Measurements from ENCODE around the gene SRPX2. TPM values are rescaled to one million over a fixed set of nuclear protein-coding genes. Genes with fewer than 3 reads are reported as not detected.

SRPX2 gene
- total and polyA plus RNA-seq, 4 donors = 5.6 to 19.1 (median 10.9) TPM

- H3K36me3 ChIP-seq (ENCODE audit: control insufficient read depth in 4 of 4, insufficient read depth in 4 of 4, low read length in 4 of 4) = no peaks in the 10 kb centered on the region
- H3K9ac ChIP-seq (ENCODE audit: insufficient read depth in 1 of 2, low read length in 2 of 2) = no peak overlapping the region
- H3K27ac ChIP-seq (ENCODE audit: low read depth in 1 of 2, low read length in 1 of 2) = no peak overlapping the region
- 76 to 78% methylated on average over 5 of the region's 5 CpGs for WGBS, 2 donors
- ATAC-seq (ENCODE audit: insufficient read depth, low FRiP score) = no peak
- TF ChIP-seq CTCF (IDR thresholded peaks at IDR 0.05; ENCODE audit: control extremely low read depth, extremely low read depth) = no peak
- H3K9me3 ChIP-seq (ENCODE audit: control insufficient read depth in 4 of 4, insufficient read depth in 3 of 4, low read length in 3 of 4) = no peaks in the 10 kb centered on the region
- DNase-seq = no peak
- H3K27me3 ChIP-seq (ENCODE audit: control insufficient read depth in 3 of 3, insufficient read depth in 3 of 3, low read length in 2 of 3) = peaks cover 0 to 3% (median 2%) of the 10 kb centered on the region in 3 donors
- H3K4me1 ChIP-seq (ENCODE audit: control insufficient read depth in 5 of 5, insufficient read depth in 5 of 5, low read length in 5 of 5) = no peaks in the 10 kb centered on the region
- no peak overlapping the region for H3K4me3 ChIP-seq
Observed at GRCh38 chrX:100611951-100612350, 32.0 kb upstream of the SRPX2 start.

- H3K27ac ChIP-seq (ENCODE audit: low read depth in 1 of 2, low read length in 1 of 2) = no peak overlapping the region
- no peak overlapping the region for H3K4me3 ChIP-seq
- no peak for ATAC-seq (ENCODE audit: insufficient read depth, low FRiP score)
- H3K27me3 ChIP-seq (ENCODE audit: control insufficient read depth in 3 of 3, insufficient read depth in 3 of 3, low read length in 2 of 3) = peaks cover 0 to 3% (median 2%) of the 10 kb centered on the region in 3 donors
- H3K9ac ChIP-seq (ENCODE audit: insufficient read depth in 1 of 2, low read length in 2 of 2) = no peak overlapping the region
- TF ChIP-seq CTCF (IDR thresholded peaks at IDR 0.05; ENCODE audit: control extremely low read depth, extremely low read depth) = no peak
- 22% methylated on average over 3 of the region's 3 CpGs for WGBS, 2 donors
- no peaks in the 10 kb centered on the region for H3K36me3 ChIP-seq (ENCODE audit: control insufficient read depth in 4 of 4, insufficient read depth in 4 of 4, low read length in 4 of 4)
- no peaks in the 10 kb centered on the region for H3K4me1 ChIP-seq (ENCODE audit: control insufficient read depth in 5 of 5, insufficient read depth in 5 of 5, low read length in 5 of 5)
- DNase-seq = peak; percentile 53 to 85 (median 81)
- no peaks in the 10 kb centered on the region for H3K9me3 ChIP-seq (ENCODE audit: control insufficient read depth in 4 of 4, insufficient read depth in 3 of 4, low read length in 3 of 4)
Observed at GRCh38 chrX:100615005-100615404, 29.0 kb upstream of the SRPX2 start.

- DNase-seq (no peak), ATAC-seq (ENCODE audit: insufficient read depth, low FRiP score) (no peak)
- TF ChIP-seq CTCF (IDR thresholded peaks at IDR 0.05; ENCODE audit: control extremely low read depth, extremely low read depth) = no peak
- Histone ChIP-seq H3K4me3 (no peak overlapping the region), H3K27me3 (ENCODE audit: control insufficient read depth in 3 of 3, insufficient read depth in 3 of 3, low read length in 2 of 3) (peaks cover 0 to 4% (median 2%) of the 10 kb centered on the region in 3 donors), H3K4me1 (ENCODE audit: control insufficient read depth in 5 of 5, insufficient read depth in 5 of 5, low read length in 5 of 5) (no peaks in the 10 kb centered on the region), H3K27ac (ENCODE audit: low read depth in 1 of 2, low read length in 1 of 2) (no peak overlapping the region), H3K9me3 (ENCODE audit: control insufficient read depth in 4 of 4, insufficient read depth in 3 of 4, low read length in 3 of 4) (peaks cover 0 to 2% (median 0%) of the 10 kb centered on the region in 4 donors), H3K36me3 (ENCODE audit: control insufficient read depth in 4 of 4, insufficient read depth in 4 of 4, low read length in 4 of 4) (no peaks in the 10 kb centered on the region), H3K9ac (ENCODE audit: insufficient read depth in 1 of 2, low read length in 2 of 2) (no peak overlapping the region)
- 79 to 88% methylated on average over 4 of the region's 4 CpGs for WGBS, 2 donors
Observed at GRCh38 chrX:100623001-100623400, 21.0 kb upstream of the SRPX2 start.

- Histone ChIP-seq H3K27ac (ENCODE audit: low read depth in 1 of 2, low read length in 1 of 2) (no peak overlapping the region), H3K4me3 (no peak overlapping the region), H3K36me3 (ENCODE audit: control insufficient read depth in 4 of 4, insufficient read depth in 4 of 4, low read length in 4 of 4) (peaks cover 0 to 7% (median 3%) of the 10 kb centered on the region in 4 donors), H3K9me3 (ENCODE audit: control insufficient read depth in 4 of 4, insufficient read depth in 3 of 4, low read length in 3 of 4) (peaks cover 0 to 2% (median 0%) of the 10 kb centered on the region in 4 donors), H3K4me1 (ENCODE audit: control insufficient read depth in 5 of 5, insufficient read depth in 5 of 5, low read length in 5 of 5) (no peaks in the 10 kb centered on the region), H3K9ac (ENCODE audit: insufficient read depth in 1 of 2, low read length in 2 of 2) (no peak overlapping the region), H3K27me3 (ENCODE audit: control insufficient read depth in 3 of 3, insufficient read depth in 3 of 3, low read length in 2 of 3) (peaks cover 0 to 13% (median 8%) of the 10 kb centered on the region in 3 donors)
- no peak for TF ChIP-seq CTCF (IDR thresholded peaks at IDR 0.05; ENCODE audit: control extremely low read depth, extremely low read depth)
- WGBS, 2 donors = 49 to 59% methylated on average over 5 of the region's 5 CpGs
- ATAC-seq (ENCODE audit: insufficient read depth, low FRiP score) (no peak), DNase-seq (no peak)
Observed at GRCh38 chrX:100625985-100626491, 18.0 kb upstream of the SRPX2 start.
